GM18870 (cell line): ENCODE measurements around the gene ABLIM3.

Source experiments
- ATAC-seq: cut with Tn5 transposase; IDR thresholded peaks from one replicate; pipeline ENCODE4 v1.9.1; 2021; ENCODE audit warnings: moderate library complexity; ENCODE audit not compliant: unreplicated experiment

ABLIM3 gene

DNA sequence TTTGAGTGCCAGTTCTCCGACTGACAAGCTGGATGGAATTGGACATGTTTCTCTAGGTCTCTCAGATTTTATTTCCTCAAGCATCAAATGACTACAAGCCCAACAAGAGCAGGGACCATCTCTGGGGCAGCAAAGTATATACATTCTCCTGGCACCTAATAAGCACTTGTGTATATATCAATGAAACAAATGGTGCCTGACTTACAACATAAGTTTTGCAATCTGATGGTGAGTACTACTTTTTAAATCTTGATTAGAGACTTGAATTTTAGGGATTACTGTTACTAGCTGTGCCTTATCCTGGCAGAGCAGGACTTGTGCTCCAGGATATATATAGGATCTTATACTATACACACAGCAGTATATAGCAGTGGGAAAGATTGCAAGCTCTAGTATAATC, 8.8 kb upstream of the ABLIM3 start:
- ATAC-seq: no peak

DNA sequence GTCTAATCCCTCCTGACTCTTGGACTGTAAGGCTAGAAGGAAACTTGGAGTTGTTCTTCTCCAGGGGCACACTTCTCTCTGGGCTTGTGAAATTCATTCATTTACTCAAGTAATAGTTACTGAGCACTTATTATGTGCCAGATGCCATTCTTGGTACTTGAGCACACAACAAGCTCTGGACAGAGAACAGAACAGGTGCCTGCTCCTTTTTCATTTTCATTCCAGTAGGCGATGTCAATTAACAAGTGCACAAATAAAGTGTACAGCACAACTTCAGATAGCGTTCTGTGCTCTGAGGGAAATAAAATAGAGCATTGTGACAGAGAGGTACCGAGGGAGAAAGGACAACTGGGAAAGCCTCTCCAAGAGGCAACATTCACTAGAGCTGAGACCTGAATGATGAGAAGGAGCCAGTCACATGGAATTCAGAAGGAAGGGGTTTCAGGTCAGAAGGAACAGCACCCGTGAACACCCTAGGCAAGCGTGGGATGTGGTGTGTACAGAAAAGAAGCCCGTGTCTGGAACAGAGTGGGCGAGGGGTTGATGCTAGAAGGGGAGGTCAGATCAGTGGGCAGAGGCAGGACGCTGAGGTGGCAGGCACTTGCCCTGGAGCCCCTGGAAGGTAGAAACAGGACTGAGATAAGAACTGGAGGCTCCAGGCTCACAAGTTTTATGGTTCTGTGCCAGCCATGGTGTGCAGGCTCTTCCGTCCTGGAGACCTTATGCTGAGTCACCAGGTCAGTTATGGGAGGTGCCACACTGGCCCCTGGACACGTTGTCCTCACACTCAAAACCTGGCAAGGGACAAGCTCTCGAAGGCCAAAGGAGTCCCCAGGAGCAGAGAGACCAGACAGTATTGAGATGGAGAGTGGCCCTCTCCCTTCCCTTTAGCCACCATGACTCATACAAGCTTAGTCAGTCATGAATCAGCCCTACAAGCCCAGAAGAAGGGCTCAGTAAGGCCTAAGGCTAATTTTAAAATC, 7.2 kb upstream of the ABLIM3 start:
- no peak for ATAC-seq

DNA sequence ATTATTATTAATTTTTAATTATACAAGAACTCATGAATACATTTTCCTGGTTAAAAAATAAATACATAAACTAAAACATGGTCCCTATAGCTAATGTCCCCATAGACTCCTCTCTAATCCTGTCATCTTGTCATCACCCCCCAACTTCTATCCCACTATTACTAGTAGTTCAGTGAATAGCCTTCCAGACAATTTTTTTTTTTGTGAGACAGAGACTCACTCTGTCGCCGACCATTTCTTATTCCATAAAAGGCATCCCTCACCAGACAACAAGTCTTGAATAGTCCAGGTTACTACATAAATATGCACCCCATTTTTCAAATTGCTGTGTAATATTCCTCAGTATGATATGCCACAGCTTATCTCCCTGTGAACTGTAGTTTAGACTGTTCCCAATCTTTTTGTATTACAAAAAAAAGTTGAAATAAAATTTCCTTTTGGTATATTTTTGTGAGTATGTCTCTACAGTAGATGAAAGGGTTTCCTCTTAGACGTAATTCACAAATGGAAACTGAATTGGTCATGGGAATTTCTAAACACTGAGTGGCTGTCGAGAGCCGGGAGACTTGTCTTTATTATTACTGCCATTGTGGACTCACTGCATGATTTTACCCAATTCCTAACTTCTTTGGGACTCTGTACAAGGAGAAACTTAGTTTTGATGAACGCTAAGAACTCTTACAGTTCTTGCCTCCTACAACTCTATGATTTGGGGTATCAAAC, 6.4 kb upstream of the ABLIM3 start:
- ATAC-seq: no peak

DNA sequence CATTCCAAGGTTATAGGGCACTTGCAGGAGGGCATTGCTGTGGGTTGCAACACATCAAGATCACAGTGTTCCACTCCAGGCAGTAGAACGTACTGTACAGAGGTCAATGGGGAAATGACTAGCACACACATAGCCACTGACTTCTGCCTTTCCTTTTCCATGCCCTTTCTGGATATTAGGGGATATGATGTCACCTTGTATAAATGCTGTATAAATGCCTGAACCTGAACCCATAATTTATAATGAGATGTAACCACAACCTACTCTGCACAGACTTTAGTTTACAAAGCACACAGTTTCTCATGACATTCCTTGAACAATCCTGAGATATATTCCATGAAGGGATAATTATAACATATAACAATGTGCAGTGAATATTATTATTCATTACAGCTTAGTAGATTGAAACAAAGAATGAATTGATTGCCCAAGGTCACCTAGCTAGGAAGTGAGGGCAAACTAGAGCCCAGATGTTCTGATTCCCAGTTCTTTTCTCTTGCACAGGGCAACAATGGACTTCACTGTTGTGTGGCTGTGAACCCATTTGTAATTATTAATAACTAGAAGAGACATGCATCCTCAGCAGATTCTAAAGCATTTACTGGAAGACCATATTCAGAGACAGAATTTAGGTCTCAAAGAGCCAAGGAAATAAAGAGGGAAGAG, 5.6 kb upstream of the ABLIM3 start:
- ATAC-seq: no peak

DNA sequence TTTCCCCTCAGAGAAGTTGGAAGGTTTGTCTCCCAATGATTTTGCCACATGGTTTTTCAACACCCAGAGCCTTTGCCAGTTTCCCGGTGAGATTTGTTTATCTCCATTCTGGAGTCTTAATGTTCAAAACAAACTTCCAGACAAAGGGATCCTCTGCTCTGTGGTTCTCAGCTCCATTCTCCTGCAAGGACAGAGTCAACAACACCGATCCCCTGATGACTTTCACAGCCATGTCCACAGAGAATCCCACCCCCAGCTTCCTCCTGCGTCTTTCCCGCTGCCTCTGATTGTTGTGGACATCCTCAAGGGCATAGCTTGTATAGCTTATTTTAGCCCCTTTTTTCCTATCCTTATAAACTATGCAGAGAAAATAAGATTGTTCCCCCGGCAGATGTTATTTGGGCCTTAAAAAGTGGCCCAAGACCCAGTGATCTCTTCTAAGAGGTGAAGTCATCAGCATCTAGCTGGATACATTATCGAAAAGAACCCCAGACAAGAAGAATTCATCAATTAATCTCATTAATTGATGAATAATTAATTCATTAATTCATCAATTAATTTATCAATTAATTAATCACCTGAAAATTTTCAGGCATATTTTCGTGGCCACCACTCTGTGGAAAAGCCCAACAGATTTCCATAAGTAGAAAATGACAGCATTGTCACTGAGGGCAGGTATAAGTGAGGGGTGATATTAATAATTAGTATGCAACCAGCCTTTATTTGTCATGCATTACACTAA, 2.9 kb upstream of the ABLIM3 start:
- no peak for ATAC-seq

DNA sequence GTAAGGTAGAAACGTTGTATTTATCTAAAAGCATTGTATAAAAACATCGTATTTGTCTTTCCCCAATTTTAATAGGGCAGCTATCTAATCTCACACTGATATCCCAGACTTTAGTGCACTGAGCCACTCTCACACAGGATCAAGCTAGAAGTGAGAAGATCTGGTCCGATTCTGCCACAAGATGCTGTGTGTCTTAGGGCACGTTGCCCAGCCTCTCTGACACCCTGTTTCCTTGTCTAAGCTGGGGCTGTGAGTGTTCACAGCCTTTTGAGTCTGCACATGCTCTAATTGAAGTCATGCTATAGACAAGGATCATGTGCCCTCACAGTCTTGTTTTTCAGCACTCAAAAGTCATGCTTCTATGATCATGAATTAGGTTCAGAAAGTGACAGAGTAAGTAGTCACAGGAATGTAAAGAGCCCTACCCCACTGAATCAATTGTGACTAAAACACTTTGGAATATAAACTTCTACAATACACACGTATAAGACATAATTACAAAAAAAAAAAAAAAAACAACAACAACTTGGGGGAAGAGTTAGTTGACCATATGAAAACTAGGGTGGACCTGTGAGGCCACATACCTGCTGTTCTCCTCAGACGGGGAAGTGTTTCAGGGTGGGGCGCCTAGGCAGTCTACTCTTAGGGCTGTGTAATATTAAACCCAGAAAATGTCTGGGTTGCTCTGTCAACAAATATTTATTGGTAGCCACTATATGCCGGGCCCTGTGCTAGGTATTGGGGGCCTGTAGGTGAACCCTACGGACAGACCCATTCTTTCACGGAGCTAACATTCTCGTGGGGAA, 893 bp upstream of the ABLIM3 start:
- ATAC-seq: no peak

DNA sequence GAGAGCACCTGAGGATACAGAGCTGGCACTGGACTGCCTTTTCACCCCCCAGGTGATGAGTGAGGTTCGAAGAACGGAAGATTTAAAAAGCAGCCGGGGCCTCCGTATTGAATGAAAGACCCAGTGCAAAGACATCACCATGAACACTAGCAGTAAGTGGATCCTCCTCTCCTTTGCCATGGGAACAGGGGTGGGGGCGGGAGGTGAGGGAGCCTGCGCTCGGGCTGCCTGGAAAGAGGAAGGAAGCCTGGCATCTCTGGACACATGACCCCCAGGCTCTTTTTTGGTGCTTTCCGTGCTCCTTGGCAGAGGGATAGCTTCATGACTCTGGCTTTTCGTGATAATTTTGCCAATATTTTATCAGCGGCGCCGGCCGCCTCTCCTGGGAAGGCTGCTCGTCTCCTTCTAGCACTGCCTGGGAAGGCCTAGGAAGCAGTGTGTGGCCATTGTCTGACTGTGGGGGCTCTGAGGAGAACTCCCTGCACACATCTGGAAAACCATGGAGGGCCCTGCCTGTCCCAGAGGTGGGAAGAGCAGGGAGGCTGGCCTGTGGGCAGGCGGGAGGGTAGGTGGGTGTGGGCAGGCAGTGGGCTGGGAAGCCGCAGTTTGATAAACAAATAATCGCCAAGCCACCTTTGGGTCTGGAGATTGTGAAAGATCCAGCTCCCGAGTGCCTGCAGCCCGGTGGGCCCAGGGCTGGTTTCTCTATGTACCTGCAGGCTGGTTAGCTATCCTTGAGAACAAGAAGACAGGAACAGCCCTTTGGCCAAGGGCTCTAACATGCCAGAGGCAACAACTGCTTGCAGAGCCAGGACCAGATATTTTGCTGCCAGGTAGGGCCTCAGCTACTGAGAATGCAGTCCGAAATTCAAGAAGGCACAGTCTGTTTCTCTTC, 911 bp downstream of the ABLIM3 start:
- no peak for ATAC-seq

DNA sequence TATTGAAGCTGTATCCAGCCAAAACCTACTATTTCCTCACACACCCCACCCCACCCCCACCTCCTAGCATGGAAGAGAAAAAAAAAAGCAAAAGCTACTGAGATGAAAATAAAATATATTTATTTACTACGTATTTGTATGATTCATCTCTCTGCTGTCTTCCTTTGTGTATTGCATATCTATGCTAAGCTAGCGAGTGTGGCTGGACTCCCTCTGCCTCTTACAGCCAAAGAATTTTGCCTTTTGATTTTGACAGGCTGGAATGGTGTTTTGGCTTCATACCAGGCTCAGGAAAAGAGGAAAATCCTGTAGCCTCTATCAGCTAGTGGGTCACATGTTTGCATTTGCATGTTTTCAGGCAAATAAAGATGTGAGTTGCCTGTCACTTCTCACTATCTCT, 2.2 kb downstream of the ABLIM3 start:
- no peak for ATAC-seq

DNA sequence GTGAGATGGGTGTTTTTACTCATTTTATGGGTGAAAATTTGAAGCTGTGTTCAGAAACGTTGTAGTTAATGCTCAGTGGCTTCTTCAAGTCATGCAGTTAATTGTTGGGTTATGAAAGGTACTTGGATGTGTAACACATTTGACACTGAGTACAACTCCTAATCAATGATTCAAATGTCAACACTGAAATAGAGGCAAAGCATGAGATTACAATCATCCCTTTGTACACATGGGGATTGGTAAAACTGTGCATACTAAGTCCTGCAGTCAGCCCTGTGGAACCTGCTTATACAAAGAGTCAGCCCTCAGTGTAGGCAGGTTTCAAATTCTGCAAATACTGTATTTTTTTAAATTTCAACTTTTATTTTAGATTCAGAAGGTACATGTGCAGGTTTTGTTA, 3.3 kb downstream of the ABLIM3 start:
- ATAC-seq: no peak

DNA sequence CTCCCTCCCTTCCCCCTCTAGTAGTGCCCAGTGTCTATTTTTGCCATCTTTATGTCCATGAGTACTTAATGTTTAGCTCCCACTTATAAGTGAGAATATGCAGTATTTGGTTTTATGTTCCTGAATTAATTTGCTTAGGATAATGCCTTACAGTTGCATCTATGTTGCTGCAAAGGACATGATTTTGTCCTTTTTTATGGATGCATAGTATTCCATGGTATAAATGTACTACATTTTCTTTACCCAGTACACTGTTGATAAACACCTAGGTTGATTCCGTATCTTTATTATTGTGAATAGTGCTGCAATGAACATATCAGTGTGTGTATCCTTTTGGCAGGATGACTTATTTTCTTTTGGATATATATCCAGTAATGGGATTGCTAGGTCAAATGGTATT, 3.8 kb downstream of the ABLIM3 start:
- no peak for ATAC-seq

DNA sequence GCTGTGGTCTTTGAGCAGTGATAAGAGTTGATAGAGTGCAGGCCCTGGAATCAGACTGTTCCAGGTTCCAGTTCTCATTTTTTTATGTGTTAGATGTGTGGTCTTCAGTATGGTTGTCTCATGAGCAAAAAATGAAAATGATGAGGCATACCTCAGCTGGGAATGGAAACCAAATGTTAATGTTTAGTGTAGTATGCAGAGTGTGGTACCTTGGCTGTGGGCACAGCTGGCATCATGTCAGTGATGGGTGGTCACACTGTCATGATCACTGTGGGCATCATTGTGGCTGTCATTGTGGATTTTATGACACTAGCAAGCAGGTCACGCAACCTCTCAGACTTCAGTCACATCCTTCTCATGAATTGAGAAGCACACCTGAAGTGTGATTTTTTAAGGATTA, 6.4 kb downstream of the ABLIM3 start:
- ATAC-seq: peak; percentile 58

DNA sequence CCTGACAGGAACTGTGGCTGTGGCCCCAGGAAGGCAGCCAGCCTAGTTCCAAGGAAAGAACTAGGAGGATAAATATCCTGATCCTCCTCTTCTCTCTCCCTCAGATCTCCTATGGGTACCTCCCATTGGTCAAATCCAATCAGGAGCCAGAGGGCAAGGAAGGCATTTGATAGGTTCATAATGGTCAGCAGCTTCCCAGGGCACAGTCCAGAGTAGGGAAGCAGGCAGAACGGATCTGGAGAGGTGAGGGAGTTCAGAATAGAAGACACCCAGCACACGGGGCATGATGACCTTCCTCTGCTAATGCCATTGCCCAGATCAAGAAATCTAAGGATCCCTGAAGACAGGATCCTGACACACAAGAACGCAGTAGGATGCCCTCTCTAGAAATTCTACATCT, 8.6 kb downstream of the ABLIM3 start:
- no peak for ATAC-seq

DNA sequence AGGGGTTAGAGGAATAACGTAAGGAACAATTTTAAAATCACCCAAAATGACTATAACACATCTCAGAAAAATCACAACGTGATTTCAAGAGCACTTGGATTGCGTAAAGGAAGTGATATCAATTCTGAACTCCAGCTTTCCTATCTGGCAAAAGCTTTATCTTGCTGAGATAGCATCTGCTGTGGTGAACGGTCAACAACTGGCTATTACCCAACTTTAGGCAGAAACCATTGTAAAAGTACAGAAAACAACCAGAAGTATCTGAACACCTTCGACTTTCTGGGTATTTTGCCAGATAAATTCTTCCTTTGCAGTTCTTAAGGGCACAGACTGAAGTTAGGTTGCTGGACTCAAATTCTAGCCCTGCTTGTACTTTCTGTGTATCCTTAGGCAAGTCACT, 9.2 kb downstream of the ABLIM3 start:
- no peak for ATAC-seq

DNA sequence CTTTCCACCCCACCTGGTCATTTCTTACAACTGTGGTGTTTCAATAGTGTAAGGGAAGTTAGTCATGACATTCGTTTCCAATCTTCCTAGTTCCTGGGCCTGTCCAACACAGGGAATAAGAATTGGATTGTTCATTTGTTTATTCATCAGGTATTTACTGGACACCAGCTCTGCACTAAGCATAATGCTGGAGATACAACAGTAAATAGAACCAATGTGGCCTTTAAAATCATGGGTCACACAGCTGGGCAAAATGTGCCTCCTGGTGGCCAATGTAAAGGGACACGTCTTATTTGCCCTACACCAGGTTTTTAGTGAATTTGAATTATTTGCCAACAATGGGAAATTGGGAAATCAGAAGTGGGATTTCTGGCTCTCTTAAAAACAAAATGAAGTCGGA, 10.4 kb downstream of the ABLIM3 start:
- no peak for ATAC-seq

DNA sequence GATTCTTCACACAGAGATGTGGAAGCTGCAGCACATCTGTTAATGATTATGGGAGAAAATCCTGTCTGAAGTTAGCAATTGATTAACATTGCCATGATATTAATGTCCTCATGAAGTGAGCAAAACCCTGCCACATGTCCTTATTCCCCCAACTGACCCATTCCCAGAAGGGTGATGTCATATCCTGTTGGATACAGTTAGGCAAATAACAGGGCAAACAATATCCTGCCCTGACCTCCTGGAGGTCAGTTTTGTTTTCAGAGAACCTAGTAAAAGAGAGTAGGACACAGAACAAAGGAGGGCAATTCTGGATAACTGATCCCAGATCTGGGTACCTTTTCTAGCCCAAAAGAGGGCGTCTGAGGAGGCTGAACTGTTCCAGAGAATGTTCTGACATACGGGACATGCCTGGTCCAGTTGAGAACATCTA, 11.0 kb downstream of the ABLIM3 start:
- ATAC-seq: no peak

DNA sequence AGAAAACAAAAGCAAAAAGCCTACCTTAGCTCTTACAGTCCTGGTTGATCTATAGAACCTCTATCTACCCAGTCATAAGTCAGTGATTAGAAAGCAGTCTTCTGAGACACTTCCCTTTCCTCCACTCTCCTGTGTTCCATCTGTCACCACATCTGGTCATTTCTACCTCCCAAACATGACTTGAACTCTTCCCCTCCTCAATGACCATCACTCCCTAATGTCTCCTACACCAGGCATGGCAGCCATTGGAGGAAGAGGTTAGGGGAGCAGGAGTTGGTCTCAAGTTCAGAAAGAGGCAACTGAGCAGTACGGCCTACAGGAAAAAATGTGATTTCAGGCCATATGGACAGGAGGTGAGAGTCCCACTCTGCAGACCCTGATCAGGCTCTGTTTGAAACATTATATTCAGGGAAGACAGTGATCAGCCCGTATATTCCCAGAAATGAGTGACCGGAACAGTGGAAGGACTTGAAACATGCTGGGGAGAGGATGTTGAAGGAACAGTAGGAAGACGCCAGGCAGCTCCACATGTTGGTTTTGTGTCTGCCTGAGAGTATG, 12.0 kb downstream of the ABLIM3 start:
- no peak for ATAC-seq

DNA sequence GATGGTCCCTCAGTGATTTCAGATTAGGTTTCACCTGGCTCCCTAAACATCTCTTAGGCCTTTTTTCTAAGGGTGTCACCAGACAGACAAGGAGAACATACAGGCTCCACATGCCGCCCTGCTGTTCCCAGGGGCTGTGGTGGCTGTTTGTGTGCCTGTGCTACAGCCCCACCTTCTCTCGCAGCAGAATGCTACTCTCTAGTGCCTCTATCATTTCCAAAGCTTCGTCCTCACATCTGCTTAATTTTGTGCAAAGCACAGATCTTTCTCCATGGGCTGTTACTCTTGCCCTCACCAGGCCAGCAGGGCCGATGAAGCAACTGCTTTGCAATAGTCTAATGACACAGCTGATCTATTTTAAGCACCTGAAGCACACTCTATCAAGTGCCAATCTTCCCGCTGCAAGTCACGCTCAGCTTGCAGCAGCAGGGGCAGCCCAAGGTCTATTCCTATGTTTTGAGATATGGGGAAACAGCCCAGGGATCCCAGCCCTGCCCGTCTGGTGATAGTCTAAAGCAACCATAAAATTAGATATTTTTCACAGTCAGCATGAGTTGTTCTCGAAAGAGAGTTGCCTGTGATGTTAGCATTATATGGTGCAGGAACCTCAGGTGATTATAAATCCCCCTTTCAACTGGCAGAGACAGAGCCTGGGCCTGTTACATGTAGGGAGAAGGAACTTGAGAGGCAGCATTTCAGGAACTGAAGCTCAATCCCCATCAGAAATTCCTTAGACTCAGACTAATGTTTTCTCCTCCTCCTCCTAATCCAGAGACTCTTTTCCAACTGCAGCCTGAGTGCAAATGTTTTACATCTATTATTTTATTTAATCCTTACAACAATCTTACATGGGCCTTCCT, 12.7 kb downstream of the ABLIM3 start:
- no peak for ATAC-seq

DNA sequence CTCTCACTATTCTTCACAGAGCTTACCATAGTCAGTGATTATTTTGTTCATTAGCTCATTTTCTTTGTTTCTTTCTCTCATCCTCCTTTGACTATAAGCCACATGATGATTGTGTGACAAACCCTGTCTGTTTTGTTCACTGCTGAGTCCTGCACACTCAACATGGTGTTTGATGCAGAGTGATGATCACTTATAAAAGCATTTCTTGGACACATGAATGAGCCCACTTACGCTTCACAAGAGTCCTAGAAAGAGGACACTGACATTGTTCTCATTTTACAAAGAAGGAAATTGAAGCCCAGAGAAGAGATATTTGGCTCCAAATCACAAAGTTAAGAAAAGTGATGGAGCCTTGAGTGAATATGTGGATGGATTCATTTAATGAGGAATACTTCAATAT, 13.4 kb downstream of the ABLIM3 start:
- ATAC-seq: no peak
